Stimulated activated CD4-positive, alpha-beta T cell treated with anti-CD3 and anti-CD28 coated beads, Interleukin-4, amount 100 ng/mL, for 24 hours (primary cell): ENCODE data around the gene DOCK4.

ENCODE experiments used
- DNase-seq: peaks from one replicate; pipeline ENCODE4 v3.0.0-alpha.2; 2020

The DOCK4 gene

DNA sequence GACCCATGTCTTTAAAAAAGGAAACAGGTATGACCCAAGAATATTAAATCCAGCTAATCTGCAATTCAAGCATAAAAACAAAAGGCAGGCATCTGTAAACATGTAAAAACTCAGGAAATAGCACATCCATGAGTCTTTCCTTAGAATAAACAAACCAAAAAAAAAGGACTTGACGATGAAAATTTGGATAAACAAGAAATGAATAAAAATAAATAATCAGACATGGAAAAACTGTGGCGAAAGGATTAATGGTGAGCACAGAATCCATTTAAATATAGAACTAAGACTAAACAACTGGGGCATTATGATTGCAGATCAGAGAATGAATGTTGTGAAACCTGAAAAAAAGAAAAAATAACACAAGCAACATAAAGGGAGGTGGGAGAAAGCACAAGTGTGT lies 170.1 kb downstream of the DOCK4 start:
- no peak for DNase-seq

DNA sequence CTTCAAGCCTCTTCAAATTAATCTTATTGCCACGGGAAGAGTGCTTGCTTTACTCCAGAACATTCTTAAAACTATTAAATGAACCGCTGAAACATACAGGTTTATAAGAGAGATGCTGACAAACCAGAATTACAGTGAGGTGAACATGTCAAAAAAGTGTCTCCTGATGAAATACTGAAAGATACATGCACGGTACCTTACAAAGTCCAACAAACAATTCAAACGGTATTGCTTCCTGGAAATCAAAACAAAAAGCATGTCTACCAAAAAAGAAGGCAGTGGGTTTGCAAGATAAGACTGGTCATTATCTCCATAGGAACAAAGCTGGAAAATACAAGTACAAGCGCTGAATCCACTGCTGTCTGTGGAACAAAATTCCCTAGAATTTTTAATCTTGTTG lies 174.5 kb downstream of the DOCK4 start:
- no peak for DNase-seq

DNA sequence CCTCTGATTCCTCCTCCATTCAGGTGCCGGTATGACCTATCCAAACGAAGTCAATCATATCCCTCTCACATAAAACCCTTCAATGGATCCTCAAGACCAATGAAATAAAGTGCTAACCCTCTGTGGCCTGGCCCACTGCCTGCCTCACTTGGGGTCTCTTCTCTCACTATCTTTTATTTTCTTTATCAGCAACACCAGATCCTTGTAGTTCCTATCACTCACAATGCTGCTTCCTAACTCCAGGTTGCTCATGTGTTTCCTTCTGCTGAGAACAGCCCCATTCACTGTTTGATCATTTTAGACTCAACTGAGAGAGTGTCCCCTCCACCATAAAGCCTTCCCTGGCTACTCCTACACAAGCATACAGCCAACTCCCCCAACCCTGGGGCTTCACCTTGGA lies 180.6 kb downstream of the DOCK4 start:
- DNase-seq = no peak

DNA sequence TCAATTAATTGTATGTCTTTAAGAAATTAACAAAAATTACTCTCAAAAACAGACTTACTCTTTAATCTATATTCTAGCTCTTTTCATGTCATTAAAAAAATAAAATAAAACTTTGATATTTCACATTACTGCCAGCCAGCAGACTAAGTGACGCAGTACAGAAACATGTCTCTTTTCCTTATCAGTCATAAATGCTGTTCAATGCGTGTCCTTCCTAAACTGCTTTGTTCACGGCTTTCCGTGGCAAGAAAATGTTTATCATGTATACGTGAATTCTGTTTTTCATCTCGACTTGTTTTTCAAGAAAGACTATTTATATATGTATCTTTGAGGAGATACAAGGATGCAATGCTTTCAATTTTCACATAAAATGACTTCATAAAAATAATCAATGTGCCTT lies 182.4 kb downstream of the DOCK4 start:
- no peak for DNase-seq

GRCh38 chr7:112023282-112023681 lies 182.9 kb downstream of the DOCK4 start:
- no peak for DNase-seq

DNA sequence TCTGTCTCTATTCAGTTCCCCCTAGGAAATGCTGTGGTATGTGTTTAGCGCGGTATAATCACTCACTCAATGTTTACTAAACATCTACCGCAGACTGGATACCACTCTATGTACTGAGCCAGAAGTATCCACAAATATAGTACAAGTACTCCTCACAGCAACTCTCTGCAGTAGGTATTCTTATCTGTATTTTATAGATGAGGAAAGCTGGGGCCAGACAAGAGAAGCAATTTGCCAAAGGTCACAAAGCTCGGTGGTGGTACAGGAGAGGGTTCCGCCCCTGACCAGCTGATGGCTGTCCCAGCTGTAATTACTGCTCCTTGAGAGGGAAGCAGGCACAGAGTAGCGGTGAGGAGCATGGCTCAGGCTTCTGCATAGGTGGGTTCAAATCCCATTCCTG lies 184.1 kb downstream of the DOCK4 start:
- no peak for DNase-seq

DNA sequence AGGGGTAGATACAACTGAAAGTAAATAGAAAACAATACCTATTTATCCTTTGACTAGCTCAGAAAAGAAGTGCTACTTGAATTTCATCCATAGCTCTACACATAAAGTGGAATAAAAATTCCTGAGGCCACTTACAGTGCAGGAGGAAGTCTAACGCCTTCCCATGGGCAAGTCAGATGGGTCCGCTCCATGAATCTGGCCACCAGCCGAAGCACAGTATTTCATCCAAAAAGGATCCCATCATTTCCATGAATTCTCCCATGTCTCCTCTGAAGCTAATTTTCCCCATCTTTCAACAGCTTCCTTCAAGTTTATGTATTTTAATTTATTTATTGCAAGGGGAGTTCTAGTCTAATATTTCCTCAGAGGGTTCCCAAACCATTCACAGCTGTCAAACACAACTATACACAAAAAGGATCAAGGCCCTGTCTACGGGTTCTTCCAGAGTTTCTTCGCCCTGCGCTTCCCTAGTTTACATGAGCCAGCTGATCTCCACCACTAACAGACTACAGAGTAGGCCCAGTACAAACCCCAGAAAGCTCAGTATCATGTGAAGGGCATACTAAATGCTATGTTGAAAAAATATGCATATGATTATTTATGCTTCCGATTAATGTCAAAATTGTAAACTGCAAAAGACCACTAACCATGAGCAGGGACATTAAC lies 184.7 kb downstream of the DOCK4 start:
- no peak for DNase-seq

DNA sequence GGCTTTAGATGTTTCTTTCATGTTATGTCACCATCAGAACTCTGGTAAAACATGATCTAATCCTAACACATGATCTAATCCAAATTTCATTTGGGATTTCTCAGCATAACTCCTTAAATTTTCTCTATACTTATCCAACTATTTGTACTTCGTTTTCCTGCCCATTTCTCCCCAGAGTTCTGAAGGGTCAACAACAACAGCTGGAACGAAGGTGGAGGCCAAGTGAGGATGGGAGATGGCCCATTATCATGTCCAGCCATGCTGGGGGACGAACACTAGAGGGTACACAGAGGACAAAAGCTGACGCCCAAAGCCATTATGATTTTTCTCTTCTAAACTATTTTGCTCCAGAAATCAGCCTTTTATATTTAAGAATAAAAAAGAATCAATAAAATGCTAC lies 185.4 kb downstream of the DOCK4 start:
- DNase-seq = no peak

DNA sequence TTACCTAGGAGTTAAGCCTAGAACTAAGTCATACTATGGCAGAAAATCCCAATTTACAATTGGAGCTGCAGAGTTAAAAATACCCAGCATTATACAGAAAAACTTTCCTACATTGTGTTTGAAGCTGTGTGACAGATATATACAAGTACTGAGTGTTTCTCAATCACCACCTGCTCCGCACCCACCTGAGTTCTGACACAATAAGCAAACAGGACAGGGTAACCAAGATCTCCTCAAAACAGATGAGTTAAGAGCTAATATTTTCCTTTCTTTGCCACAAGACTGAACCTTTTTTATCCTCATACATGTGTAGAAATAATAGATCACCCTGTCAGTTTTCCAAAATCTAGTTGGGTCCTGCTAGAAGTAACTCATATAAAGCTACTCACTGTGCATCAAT lies 186.3 kb downstream of the DOCK4 start:
- DNase-seq = no peak

DNA sequence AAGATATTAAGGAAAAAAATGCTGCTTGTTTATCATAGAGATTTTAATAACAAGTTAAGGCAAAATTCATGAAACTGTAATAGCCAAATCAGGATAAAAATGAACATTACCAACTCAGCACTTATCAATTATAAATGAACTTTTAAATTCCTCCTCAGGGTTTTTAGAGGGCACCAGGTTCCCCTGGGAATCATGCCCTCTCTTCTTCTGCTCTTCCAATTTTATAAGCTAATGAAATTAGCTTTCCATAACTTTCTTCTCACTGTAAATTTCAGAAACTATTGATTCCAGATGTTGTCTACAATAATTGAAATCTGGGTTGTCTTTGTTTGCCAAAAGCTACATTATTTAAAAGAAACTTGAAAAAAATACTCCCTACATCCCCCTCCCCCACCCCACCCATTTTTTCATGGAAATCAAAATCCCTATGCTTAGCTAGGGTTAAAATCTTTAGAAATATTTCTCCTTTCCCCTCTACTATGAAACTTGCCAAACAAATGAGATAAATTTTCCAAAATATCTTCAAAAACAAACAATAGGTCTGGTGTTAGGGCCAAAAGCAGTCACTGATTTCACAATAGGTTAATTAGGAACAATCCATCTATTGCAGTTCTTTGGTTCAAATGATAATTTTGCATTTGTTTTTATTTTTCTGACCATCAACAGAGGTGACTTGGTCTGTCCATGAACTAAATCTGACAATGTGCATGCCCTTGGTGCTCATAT lies 187.7 kb downstream of the DOCK4 start:
- DNase-seq = no peak

DNA sequence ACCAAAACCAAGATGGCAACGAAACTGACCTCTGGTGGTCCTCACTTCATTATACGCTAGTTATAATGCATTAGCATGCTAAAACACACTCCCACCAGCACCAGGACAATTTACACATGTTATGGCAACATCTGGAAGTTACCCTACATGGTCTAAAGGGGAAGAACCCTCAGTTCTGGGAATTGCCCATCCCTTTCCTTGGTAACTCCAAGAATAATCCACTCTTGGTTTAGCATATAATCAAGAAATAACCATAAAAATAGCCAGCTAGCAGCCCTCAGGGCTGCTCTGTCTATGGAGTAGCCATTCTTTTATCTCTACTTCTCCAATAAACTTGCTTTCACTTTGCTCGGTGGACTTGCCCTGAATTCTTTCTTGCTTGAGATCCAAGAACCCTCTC lies 191.1 kb downstream of the DOCK4 start:
- DNase-seq = no peak

- DNase-seq = no peak
Measured at GRCh38 chr7:112014347-112014746, 191.9 kb downstream of the DOCK4 start.

- DNase-seq = no peak
Measured at GRCh38 chr7:112013274-112013673, 192.9 kb downstream of the DOCK4 start.

- no peak for DNase-seq
Measured at GRCh38 chr7:112012242-112012641, 194.0 kb downstream of the DOCK4 start.

- DNase-seq = no peak
Measured at GRCh38 chr7:112010994-112011393, 195.2 kb downstream of the DOCK4 start.

DNA sequence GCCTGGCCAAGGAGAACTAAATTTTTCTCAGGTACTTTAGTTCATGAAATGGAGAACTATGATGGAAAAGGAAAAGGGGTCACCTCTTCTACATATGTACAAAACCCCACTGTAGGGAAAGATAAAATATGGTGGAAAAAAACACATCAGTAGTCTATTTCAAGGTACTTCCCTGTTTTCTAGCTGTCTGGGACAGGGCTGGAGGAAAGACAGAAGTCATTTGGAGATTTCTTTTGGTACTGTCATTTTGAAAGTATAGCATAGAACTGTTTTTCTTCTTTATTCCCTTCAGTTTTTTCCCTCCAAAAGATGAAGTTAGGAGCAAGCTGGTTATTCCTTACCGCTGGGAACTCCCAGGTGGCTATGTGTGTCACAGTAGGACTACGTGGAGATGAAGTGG lies 196.1 kb downstream of the DOCK4 start:
- DNase-seq = no peak

GRCh38 chr7:112009081-112009480 lies 197.1 kb downstream of the DOCK4 start:
- DNase-seq = no peak

DNA sequence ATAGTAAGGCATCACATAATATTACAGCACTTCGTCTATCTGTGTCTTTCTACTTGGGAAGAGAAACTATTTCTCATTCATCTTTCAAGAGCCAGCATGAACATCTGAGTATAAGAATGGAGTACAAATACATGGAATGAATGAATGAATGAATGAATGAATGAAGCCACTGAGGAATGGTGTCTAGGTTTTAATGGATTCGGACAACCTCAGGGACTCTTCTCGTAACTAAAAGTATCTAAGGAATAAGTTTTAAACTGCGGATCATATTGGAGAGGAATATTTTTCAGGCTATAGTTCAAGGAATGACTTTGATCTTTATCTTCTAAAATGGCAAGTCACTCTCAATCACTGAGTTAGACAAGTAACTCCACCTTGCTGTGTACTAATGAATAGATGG lies 199.0 kb downstream of the DOCK4 start:
- no peak for DNase-seq

DNA sequence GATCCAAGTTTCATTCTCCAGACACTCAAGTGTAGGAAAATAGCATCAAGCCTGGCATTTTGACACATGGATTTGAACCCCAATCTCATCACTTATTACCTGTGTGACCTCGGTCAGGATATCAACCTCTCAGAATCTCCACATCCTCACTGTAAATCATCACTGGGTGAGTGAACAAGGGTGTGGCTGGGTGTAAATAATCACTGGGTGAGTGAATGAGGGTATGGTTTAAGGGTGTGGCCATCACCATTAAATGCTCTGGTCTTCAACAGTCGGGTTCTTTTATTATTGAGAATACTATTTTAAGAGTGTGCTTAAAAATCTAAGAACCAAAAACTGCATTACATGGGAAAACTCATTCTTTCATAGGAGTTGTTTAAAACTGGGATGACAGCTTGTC lies 200.1 kb downstream of the DOCK4 start:
- no peak for DNase-seq

DNA sequence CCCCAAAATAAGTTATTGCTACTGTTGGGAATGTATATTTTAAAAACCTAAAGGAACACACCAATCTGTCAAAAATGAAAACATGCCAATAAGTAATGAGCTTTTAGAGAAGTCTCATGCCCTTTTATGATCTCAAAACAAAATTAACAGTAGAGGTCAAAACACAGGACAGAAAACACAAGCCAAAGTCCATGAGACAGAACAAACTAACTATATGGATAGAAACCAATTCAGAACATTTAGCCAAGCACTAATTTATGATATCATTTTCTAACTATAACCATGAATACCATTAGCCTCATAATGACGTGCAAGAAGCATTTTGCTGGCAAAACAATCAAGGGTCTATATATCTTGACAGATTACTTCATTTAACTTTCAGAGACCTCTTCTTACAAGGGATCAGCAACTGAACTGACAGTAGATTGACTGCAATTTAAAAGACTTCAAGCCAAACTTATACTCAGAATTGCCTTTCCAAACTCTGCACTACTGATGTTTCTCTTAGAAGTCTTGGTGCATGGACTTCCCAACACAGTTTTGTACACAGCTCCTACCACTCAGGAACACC lies 200.9 kb downstream of the DOCK4 start:
- DNase-seq = no peak

- DNase-seq = no peak
Measured at GRCh38 chr7:112001091-112001826, 204.9 kb downstream of the DOCK4 start.

GRCh38 chr7:111998326-111998725 lies 207.9 kb downstream of the DOCK4 start:
- no peak for DNase-seq

GRCh38 chr7:111997546-111997945 lies 208.7 kb downstream of the DOCK4 start:
- DNase-seq = no peak

DNA sequence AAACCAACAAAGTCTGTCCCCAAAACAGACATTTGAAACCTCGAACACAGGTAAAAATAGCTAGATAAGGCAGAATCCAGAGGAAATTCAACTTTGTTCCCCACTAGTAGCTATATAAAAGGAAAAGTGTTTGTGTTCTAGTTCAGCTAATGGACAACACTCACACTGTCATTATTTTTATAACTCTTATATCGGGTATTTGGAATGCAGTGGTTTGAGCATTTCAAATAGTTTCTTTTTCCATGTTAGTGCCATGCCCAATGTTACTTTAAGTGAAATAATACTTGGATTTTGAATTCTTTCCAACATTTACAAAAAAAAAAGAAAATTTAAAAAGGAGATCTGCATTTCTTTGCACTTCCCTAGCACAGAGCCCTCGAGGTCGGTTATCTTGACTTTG lies 213.6 kb downstream of the DOCK4 start:
- DNase-seq = no peak
